NT2/D1 (cell line): ENCODE measurements around the gene AGAP9.
"Not testable (repeated sequence)": the region's sequence is repeated elsewhere in the genome, so short reads cannot be mapped to it uniquely, and the experiment has no call there.

Experiments used
- SUZ12 ChIP-seq: IDR thresholded peaks from 2 replicates; pipeline ENCODE4 v1.6.1; 2011; ENCODE audit not compliant: insufficient read length, insufficient read depth; ENCODE audit errors: extremely low read depth
- YY1 ChIP-seq: IDR thresholded peaks from 2 replicates; pipeline ENCODE4 v1.6.1; 2011; ENCODE audit not compliant: insufficient read length, insufficient read depth
- ZNF274 ChIP-seq: IDR thresholded peaks from 2 replicates; pipeline ENCODE4 v1.6.1; 2011; ENCODE audit warnings: mild to moderate bottlenecking, low read depth, low read length

DNA sequence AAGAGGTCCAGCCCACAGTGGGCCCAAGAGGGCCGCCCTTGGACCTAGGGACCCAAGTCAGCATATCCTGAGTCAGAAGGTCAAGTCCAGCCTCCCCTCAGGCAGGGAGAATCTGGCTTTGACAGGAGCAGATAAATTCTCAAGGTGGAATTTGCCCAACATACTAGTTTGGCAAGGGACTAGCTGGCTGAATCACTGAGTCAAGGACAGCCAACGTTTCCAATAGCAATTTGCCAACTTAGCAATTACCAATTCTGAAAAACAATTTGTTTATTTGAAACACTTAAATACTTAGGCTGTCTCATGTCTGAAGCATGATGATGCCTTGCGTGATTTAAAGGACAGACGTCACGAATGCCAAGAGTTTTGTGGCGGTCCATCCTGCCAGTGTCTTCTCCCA lies 29.2 kb downstream of the AGAP9 start:
- TF ChIP-seq YY1, ZNF274, SUZ12: not testable (repeated sequence)
